NB4 (cell line): ENCODE data around the gene C6orf89.

ENCODE experiments used
- DNase-seq: peaks from one replicate; pipeline ENCODE4 v3.0.0; 2010; ENCODE audit warnings: low read depth
- H3K4me3 ChIP-seq: one replicate; pipeline ENCODE4 v1.5.1; 2011; ENCODE audit warnings: mild to moderate bottlenecking, low read depth, low read length, moderate library complexity
- MYC ChIP-seq: IDR thresholded peaks from 2 replicates; pipeline ENCODE4 v1.6.1; 2011; ENCODE audit warnings: low read depth, low read length
- POLR2A ChIP-seq: IDR thresholded peaks from 2 replicates; pipeline ENCODE4 v1.6.1; 2011; ENCODE audit warnings: mild to moderate bottlenecking; ENCODE audit not compliant: insufficient read length; ENCODE audit errors: extremely low read depth
- TF ChIP-seq, protein P1 (sequence below): IDR thresholded peaks from 2 replicates; pipeline ENCODE4 v1.6.1; 2011; ENCODE audit warnings: low read depth, low read length
- TF ChIP-seq, protein P2 (sequence below): IDR thresholded peaks from one replicate; pipeline ENCODE4 v1.5.1; 2012; ENCODE audit warnings: low read depth, low read length

C6orf89 gene

GRCh38 chr6:36913082-36913481 lies 27.3 kb downstream of the C6orf89 start:
- no peak overlapping the region for H3K4me3 ChIP-seq
- TF ChIP-seq MYC, result no peak
- TF ChIP-seq POLR2A, result no peak
- TF ChIP-seq, protein P1, sequence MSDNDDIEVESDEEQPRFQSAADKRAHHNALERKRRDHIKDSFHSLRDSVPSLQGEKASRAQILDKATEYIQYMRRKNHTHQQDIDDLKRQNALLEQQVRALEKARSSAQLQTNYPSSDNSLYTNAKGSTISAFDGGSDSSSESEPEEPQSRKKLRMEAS, result no peak
- no peak for DNase-seq

- DNase-seq, result no peak
- H3K4me3 ChIP-seq, result no peak overlapping the region
- TF ChIP-seq, protein P1, result no peak
- TF ChIP-seq, protein P2, sequence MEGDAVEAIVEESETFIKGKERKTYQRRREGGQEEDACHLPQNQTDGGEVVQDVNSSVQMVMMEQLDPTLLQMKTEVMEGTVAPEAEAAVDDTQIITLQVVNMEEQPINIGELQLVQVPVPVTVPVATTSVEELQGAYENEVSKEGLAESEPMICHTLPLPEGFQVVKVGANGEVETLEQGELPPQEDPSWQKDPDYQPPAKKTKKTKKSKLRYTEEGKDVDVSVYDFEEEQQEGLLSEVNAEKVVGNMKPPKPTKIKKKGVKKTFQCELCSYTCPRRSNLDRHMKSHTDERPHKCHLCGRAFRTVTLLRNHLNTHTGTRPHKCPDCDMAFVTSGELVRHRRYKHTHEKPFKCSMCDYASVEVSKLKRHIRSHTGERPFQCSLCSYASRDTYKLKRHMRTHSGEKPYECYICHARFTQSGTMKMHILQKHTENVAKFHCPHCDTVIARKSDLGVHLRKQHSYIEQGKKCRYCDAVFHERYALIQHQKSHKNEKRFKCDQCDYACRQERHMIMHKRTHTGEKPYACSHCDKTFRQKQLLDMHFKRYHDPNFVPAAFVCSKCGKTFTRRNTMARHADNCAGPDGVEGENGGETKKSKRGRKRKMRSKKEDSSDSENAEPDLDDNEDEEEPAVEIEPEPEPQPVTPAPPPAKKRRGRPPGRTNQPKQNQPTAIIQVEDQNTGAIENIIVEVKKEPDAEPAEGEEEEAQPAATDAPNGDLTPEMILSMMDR, result no peak
- no peak for TF ChIP-seq POLR2A
- no peak for TF ChIP-seq MYC
Measured at GRCh38 chr6:36914227-36914794, 28.6 kb downstream of the C6orf89 start.

DNA sequence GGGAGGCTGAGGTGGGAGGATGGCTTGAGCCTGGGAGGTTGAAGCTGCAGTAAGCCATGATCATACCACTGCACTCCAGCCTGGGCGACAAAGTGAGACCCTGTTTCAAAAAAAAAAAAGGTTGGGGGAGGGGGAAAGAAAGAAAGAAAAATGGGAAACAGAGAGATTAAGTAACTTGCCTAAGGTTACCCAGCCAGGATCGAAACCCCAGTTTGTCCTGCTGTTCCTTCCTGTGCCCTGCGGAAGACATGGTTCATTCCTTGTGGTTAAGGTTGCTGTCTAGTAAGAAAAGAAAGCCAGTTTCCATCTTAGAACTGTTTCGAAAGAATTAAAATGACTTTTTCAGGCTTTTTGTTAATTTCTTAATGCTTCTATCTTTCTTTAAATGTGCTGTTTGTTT lies 29.8 kb downstream of the C6orf89 start:
- TF ChIP-seq MYC (no peak), POLR2A (no peak)
- TF ChIP-seq, protein P2, result no peak
- TF ChIP-seq, protein P1, result no peak
- DNase-seq, result no peak
- H3K4me3 ChIP-seq, result no peak overlapping the region

- no peak overlapping the region for H3K4me3 ChIP-seq
- TF ChIP-seq, protein P1, result no peak
- no peak for TF ChIP-seq POLR2A
- TF ChIP-seq, protein P2, result no peak
- TF ChIP-seq MYC, result no peak
- DNase-seq, result no peak
Measured at GRCh38 chr6:36916126-36916525, 30.4 kb downstream of the C6orf89 start.

DNA sequence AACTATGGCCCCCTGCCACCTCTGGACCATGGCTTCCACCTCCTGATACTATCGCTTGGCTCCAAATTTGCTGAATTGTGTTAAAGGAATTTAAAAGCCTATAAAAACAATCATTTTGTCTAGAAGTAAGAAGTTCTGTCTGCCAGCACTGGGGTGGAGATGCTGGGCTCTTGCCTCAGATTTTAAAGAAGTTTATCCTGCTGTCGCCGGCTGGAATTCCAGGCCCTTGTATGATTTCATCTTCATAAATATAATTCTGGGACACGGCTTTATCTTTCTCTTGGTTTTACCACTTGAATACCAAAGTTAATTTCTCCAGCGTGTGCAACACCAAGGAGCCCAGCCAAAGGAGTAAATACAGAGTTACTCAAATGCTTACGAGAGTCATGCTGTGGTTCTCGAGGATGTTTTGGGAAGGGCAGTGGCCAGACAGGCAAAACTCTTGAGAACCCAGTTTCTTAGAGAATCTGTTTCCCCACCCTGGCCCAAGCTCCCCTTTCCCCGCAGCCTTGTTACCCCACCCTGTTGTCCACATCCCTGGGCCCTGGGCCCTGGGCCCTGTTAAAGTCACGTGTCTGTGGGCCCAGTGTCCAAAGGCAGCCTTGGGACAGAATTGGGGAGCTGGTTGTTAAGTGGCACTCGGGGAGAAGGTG lies 31.9 kb downstream of the C6orf89 start:
- no peak overlapping the region for H3K4me3 ChIP-seq
- DNase-seq, result no peak
- TF ChIP-seq, protein P2, result no peak
- TF ChIP-seq POLR2A, result no peak
- TF ChIP-seq, protein P1, result no peak

DNA sequence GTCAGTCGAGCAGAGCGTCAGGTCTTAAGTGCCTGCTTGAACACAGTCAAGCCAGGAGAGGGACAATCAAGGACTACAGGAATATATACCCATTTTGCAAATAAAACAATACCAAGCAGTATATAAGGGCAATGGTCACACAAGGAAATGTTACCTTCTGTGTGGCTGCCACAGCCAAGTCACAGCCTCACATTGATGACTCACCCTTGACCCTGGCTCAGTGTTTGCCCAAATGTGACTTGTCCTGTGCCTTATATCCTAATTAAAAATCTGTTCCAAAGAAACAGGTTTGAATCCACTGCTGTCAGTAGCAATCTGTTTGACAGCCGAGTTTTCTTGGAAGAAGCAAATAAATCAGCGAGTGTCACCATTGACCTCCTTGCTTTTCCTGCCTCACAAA lies 34.3 kb downstream of the C6orf89 start:
- TF ChIP-seq POLR2A (no peak), MYC (no peak)
- TF ChIP-seq, protein P2, result no peak
- TF ChIP-seq, protein P1, result no peak
- DNase-seq, result no peak
- no peak overlapping the region for H3K4me3 ChIP-seq
